ENCODE data around the gene DUSP5. TPM values are rescaled to one million over a fixed set of nuclear protein-coding genes. Genes with fewer than 3 reads are reported as not detected.

Gene DUSP5
- total and polyA plus RNA-seq, 2 of the 8 experiments (the other 6 are each of a cell fraction or from before 2014, with no cell fraction given) = 13.6 to 30.3 TPM

GRCh38 chr10:110553905-110554304 lies 56.2 kb downstream of the DUSP5 start (continued):
- no peak for TF ChIP-seq TCF12 (IDR thresholded peaks at IDR 0.05; ENCODE audit: low read depth, low read length)
- no peak for TF ChIP-seq CREB1 (IDR thresholded peaks at IDR 0.05)
- no peak for TF ChIP-seq BACH1 (IDR thresholded peaks at IDR 0.05; ENCODE audit: low read length)
- TF ChIP-seq POLR2AphosphoS5 (IDR thresholded peaks at IDR 0.05; ENCODE audit: low read depth, low read length) = no peak
- no peak for TF ChIP-seq PHF8 (conservative IDR thresholded peaks at IDR 0.05; ENCODE audit: low read depth, low read length)
- no peak for TF ChIP-seq CBX5 (IDR thresholded peaks at IDR 0.05; ENCODE audit: low read depth, low read length)
- peak; percentile 80; the same call in 1 of the 2 replicates for TF ChIP-seq RBBP5 (IDR thresholded peaks at IDR 0.05; ENCODE audit: borderline replicate concordance, low read depth, low read length)
- peak; percentile 97 for TF ChIP-seq TEAD4 (IDR thresholded peaks at IDR 0.05; ENCODE audit: low read depth, low read length)
- TF ChIP-seq ZNF274 (IDR thresholded peaks at IDR 0.05; ENCODE audit: borderline replicate concordance, extremely low read depth, low read length) = no peak
- TF ChIP-seq SRF (IDR thresholded peaks at IDR 0.05; ENCODE audit: low read depth, low read length) = 0 out of 2 replicates have a peak, but pooled peaks have one; percentile 7
- TF ChIP-seq EGR1 (IDR thresholded peaks at IDR 0.05; ENCODE audit: borderline replicate concordance, low read depth, low read length) = no peak
- TF ChIP-seq GTF2F1 (IDR thresholded peaks at IDR 0.05; ENCODE audit: borderline replicate concordance, low read depth, low read length) = no peak
- TF ChIP-seq CBX8 (IDR thresholded peaks at IDR 0.05; ENCODE audit: borderline replicate concordance, low read depth, low read length) = no peak
- TF ChIP-seq KDM5A (IDR thresholded peaks at IDR 0.05; ENCODE audit: low read length) = no peak
- TF ChIP-seq CTCF (IDR thresholded peaks at IDR 0.05; ENCODE audit: control extremely low read depth in 1 of 3, insufficient read depth in 1 of 3, low read depth in 1 of 3, low read length in 3 of 3) = no peak
- TF ChIP-seq GABPA (IDR thresholded peaks at IDR 0.05; ENCODE audit: borderline replicate concordance, insufficient read depth, low read length) = no peak
- TF ChIP-seq MAX (IDR thresholded peaks at IDR 0.05) = no peak
- TF ChIP-seq SAP30 (IDR thresholded peaks at IDR 0.05; ENCODE audit: insufficient read depth, insufficient replicate concordance, low read length) = no peak
- peak in 1 of 2 experiments; percentile 86 for TF ChIP-seq BCL11A (IDR thresholded peaks at IDR 0.05; ENCODE audit: low read depth in 2 of 2, low read length in 2 of 2)
- TF ChIP-seq HDAC2 (IDR thresholded peaks at IDR 0.05; ENCODE audit: borderline replicate concordance in 1 of 2, low read depth in 2 of 2, low read length in 2 of 2) = no peak
- no peak for TF ChIP-seq SIRT6 (IDR thresholded peaks at IDR 0.05; ENCODE audit: low read length)
- no peak for TF ChIP-seq FOSL1 (IDR thresholded peaks at IDR 0.05; ENCODE audit: insufficient read depth, low read depth, low read length)
- peak; percentile 67; the same call in 1 of the 2 replicates for TF ChIP-seq CEBPB (IDR thresholded peaks at IDR 0.05; ENCODE audit: low read depth, low read length)
